ENCODE measurements around the gene POU6F2.

DNA sequence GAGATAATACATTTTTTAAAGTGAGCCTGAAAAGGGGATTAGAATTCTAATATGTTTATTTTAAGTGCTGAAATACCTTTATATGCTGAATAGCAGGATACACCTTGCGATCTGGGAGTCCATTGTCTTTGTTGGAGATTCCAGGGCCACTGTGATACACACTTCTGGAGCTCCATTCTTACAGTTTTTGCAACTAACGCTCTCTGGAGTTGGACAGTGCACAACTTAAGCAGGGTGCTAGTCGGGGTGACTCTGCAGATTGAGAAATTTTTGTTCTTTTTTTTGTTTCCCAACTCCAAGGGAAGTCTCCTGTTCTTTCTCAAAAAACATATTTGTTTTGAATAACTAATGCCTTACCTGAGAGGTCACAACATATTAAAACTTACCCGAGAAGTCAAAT is 23.7 kb upstream of the POU6F2 start:
- TF ChIP-seq, protein P1, sequence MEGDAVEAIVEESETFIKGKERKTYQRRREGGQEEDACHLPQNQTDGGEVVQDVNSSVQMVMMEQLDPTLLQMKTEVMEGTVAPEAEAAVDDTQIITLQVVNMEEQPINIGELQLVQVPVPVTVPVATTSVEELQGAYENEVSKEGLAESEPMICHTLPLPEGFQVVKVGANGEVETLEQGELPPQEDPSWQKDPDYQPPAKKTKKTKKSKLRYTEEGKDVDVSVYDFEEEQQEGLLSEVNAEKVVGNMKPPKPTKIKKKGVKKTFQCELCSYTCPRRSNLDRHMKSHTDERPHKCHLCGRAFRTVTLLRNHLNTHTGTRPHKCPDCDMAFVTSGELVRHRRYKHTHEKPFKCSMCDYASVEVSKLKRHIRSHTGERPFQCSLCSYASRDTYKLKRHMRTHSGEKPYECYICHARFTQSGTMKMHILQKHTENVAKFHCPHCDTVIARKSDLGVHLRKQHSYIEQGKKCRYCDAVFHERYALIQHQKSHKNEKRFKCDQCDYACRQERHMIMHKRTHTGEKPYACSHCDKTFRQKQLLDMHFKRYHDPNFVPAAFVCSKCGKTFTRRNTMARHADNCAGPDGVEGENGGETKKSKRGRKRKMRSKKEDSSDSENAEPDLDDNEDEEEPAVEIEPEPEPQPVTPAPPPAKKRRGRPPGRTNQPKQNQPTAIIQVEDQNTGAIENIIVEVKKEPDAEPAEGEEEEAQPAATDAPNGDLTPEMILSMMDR (IDR thresholded peaks at IDR 0.05): no peak
- TF ChIP-seq ZFX (IDR thresholded peaks at IDR 0.05; ENCODE audit: borderline replicate concordance): no peak

All from 22Rv1 (cell line).